Superior temporal gyrus (tissue), 1 donor: ENCODE results near the gene ATXN7L1.
A peak's percentile ranks its signal among the peaks of the same experiment; 100 is the strongest.
"Not testable (repeated sequence)": the region's sequence is repeated elsewhere in the genome, so short reads cannot be mapped to it uniquely, and the experiment has no call there.

Experiments
- DNase-seq: peaks from one replicate; pipeline ENCODE4 v3.0.0-alpha.2; 2016; ENCODE audit errors: extremely low spot score

ATXN7L1 gene

DNA sequence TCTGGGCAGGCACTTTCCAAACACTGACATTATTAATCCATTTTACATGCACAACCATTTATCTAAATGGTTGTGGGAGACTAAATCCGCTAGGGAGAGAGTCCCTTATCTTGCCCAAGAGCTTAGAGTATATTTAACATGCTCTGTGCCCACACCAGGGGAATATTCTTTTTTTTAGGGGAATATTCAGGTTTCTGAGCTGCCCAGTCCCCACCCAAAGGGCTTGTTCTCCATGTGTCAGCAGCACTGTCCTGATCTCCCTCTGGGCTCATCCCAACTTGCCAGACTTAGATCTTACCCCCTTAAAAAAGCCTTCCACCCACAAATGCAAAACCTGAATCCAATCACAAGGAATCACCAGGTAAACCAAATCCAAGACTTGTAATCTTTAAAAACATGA is 132.1 kb downstream of the ATXN7L1 start:
- DNase-seq: no peak

DNA sequence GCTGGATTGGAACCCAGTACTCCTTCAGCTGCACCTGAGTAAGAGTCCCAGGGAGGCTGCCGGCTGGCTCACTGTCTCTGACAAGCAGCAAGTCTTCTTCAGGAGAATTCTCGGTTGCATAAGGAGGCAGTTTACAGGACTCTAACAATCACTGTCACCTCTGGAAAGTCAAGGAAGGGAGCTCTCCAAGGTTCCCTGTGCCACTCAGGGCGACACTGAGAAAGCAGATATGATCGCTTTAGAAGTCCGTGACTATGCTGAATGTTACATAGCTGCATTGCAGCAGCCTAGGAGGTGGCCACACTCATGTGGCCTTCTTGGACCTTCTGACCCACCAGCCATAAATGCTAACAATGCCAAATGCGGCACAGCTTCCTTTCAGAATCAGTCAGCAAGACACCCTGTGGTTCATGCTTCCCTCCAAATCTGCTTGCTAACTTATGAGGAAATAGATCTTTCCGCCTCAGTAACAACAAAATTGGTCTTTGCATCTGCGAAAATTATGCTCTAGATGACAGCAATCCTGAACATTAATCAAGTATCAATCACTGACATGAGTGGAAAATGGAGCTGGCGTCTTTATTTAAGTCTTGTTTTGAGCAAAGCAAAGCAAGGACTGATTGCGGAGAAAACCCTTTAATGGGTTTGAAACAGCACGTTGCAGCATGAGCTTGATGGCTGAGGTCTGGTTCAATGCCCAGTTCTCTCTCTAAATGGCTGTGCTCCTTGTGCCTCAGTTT is 132.9 kb downstream of the ATXN7L1 start:
- no peak for DNase-seq

DNA sequence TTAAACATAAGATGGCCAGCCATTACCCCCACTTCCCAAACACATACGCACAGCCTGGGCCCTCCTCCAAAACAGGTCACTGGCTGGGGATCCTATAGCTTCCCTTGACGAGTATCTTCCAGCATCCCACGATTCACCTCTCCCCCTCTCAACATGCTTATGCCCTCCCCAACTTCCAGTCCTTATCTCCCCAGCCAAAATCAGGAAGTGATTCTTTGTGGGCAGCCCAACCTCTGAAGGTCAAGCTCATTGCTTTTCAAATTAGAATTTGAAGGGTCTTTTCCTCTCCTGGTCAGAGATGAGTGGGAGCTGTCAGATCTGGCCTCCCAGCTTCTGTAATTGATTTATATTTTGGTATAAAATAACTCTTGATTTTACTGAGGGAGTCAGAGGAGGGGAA is 133.6 kb downstream of the ATXN7L1 start:
- no peak for DNase-seq

DNA sequence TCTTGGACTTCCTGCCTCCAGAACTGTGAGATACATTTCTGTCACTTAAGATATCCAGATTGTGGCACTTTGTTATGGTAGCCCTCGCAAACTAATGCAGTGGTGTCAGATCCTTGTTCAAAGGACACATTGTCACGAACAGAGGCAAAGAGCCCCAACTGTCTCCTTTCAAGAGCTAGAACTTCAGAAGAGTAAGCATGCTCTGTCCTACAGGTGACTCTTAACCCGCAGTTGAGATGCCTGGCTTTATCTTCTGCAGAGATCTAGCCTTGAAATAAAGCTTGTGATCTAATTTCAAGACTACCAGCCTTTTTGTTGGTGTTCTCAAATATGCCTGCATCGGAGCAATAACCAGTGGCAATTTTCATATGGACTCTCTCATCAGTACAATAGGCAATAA is 134.4 kb downstream of the ATXN7L1 start:
- no peak for DNase-seq

DNA sequence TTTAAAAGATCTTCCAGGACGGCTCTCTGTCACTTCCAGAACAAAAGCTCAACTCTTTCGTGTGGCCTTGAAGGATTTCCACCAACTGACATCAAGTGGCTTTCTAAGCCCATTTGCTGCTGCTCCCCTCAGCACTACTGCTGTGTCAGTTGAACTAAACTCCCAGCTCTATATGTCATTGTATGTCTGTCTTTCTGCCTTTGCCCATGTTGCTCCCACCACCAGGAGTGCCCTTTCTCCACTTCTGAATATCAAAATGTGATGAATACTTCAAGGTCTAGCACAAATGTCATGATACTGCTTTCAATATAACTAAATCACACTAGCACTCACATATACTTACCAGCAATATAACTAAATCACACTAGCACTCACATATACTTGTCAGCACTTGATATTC is 138.3 kb downstream of the ATXN7L1 start:
- DNase-seq: no peak

GRCh38 chr7:105734233-105734632 is 142.2 kb downstream of the ATXN7L1 start:
- DNase-seq: no peak

DNA sequence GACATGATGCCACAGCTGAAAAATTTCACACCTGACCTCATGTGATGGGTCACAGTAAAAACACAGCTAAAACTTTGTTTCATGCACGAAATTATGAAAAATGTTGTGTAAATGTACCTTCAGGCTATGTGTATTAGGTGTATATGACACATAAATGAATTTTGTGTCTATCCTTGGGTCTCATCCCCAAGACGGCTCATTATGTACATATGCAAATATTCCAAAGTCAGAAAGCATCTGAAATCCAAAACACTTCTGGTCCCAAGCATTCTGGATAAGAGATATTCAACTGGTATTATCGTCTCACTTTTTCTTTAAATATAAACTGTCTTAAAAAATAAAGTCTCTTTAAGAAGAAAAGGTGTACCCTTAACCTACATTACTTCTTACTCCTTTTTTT is 145.4 kb downstream of the ATXN7L1 start:
- DNase-seq: no peak

- DNase-seq: no peak
These were observed 148.4 kb downstream of the ATXN7L1 start for GRCh38 chr7:105728028-105728427.

GRCh38 chr7:105724688-105725087 is 151.7 kb downstream of the ATXN7L1 start:
- DNase-seq: no peak

- DNase-seq: peak; percentile 66
These were observed 152.8 kb downstream of the ATXN7L1 start for GRCh38 chr7:105723572-105723971.

- DNase-seq: no peak
These were observed 154.8 kb downstream of the ATXN7L1 start for GRCh38 chr7:105721571-105722104.

DNA sequence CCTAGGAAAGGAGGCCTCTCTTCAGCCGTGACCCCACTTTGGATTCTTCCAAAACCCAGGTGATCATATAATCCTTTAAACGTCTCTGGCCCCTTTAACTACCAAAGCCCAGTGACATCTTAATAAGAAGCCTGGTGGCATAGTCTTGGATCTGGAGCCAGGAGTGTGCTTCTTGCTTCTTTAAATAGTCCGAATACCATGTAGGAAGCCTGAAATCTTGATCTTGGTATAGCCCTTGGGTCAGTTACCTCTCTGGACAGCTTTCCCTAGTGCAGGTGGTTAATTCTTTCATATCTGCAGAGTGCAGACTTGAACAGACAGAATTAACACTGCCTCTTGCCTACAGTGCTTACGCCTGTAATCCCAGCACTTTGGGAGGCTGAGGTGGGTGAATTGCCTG is 156.5 kb downstream of the ATXN7L1 start:
- no peak for DNase-seq

DNA sequence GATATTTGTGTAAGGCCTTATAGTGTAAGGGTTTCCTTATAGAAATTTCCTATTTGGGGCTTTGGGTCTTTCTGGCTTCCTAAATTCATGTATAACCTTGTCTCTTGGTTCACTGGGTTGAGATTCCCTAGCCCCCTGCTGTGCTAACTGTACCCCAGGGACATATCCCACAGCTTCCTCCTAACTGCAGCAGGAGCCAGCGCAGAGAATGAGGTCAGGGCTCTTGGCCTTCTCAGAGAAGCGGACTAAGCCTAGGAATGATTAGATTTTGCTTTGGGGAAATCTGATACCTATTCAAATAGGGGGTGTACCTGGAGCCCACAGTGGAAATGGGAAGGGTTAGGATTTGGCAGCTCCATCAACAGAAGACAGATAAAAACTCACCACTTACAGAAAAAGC is 157.0 kb downstream of the ATXN7L1 start:
- no peak for DNase-seq

DNA sequence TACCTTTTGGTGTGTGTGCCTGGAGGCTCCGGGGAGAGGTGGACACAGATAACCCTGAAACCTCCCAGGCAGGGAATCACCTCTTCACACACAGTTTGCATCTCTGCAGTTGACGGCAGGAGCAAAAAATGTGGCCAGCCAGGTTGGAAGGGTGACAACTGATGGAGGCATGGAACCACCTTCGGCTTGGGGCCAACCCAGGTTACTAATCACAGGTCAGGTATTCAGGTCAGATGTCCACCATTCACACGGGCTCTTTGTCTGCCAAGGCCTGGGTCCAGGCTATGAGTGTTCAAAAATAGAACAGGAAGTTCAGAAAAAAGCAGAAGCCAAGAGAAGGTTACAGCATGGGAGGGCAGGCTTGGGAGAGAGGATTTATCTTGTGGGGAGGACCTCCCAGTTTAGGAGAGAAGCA is 157.9 kb downstream of the ATXN7L1 start:
- DNase-seq: no peak

DNA sequence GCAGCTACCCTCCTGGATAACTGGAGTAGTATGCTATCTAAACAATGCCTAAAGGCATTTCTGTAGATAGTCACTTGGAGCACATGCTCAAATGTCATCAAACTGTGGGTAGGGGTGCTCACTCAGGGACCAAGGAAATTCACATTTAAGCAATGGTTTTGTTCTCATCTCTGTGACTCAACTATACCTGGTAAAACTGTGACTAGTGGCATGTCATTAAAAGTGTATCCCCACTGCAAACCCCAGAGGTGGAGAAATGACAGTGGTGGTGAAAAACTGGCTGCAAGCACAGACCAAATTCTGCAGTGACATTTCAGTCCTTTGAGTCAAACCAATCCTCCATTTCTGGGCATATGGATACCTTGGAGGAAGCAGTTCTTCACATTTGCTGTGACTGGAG is 160.9 kb downstream of the ATXN7L1 start:
- no peak for DNase-seq

- no peak for DNase-seq
These were observed 162.6 kb downstream of the ATXN7L1 start for GRCh38 chr7:105713488-105714465.

- DNase-seq: no peak
These were observed 163.5 kb downstream of the ATXN7L1 start for GRCh38 chr7:105712877-105713276.

GRCh38 chr7:105711726-105712402 is 164.5 kb downstream of the ATXN7L1 start:
- DNase-seq: no peak

GRCh38 chr7:105710720-105711119 is 165.7 kb downstream of the ATXN7L1 start:
- DNase-seq: not testable (repeated sequence)

DNA sequence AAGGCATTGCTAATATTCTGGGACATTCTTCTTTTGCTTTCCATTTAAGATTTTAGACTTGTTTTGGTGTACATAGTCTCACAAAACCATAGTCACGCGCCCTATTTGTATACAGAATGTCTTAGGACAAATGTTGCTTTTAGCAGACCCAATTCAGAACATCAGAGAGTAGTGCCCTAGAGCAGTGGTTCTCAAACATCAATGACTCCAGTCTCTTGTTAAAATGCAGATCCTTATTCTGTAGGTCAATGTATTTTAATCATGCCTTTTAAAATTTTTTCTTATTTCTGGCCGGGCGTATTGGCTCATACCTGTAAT is 167.7 kb downstream of the ATXN7L1 start:
- no peak for DNase-seq

DNA sequence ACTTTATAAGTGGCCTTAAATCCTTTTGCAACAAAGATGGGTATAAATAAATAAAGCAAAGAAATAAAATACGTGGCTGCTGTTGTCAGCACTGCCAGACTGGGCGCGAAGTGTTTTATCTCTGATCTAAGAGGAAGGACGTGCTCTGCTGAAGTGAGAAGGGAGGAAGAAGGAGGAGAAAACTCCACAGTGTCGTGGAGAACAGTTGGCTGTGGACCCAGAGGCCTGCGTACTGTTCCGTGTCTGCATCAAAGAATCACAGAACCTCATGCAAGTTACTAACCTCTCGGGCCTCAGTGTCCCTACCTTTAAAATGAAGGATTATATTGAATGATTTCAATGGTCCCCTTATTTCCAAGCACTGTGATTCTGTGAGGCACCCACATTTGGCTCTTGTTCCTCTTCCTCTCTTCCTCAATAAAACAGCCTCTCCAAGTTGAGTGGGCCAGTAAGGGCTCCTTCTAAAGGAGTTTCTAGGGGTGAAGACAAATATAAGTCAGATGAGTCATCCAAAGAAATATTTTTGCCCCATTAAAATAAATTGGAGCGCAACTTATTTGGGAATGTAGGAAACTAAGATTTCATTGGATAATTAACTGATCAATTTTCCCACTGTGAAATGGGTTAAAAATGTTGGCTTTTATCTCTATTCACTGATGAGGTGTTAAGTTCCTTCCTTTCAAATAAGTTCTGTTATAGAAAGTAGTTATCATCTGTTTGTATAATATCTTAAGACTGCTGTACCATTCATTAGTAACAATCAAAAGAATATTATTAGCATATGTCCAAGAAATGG is 168.2 kb downstream of the ATXN7L1 start:
- DNase-seq: no peak
